Right renal cortex interstitium (tissue), 3 donors: Measurements from ENCODE around the gene XPOT. TPM values are rescaled to one million over a fixed set of nuclear protein-coding genes. Genes with fewer than 3 reads are reported as not detected.

ENCODE experiments used
- polyA plus RNA-seq, 3 donors: library from polyadenylated mRNA; unstranded; fragments of 120-200 nt; gene quantifications; one replicate each; pipeline ENCODE4 v1.2.1, GENCODE V29; 2013; ENCODE audit not compliant: insufficient read length in 3 of 3

XPOT gene
- polyA plus RNA-seq, 3 donors, result 59.2 to 65.6 (median 63.2) TPM

Other genes starting within 250 kb of the XPOT start
- gene KICS2, start 182.1 kb upstream of the XPOT start, polyA plus RNA-seq, result 1 to 10 TPM; 5.0 TPM
- gene C12orf56, start 13.6 kb upstream of the XPOT start, polyA plus RNA-seq, result 1 to 10 TPM in 2 of 3 donors, under 1 TPM in 1; 1.00 to 1.4 (median 1.4) TPM
- gene TBK1, start 47.7 kb downstream of the XPOT start, polyA plus RNA-seq, result 10 to 100 TPM; 21.0 to 22.5 (median 21.6) TPM
- gene RASSF3, start 206.1 kb downstream of the XPOT start, polyA plus RNA-seq, result 10 to 100 TPM; 20.4 to 22.7 (median 21.7) TPM